Measurements from ENCODE around the gene PLEK2. TPM values are rescaled to one million over a fixed set of nuclear protein-coding genes. Genes with fewer than 3 reads are reported as not detected.
A peak's percentile ranks its signal among the peaks of the same experiment; 100 is the strongest.

Gene PLEK2
- total RNA-seq, 1 donor from 2014 or later: 100 TPM

DNA sequence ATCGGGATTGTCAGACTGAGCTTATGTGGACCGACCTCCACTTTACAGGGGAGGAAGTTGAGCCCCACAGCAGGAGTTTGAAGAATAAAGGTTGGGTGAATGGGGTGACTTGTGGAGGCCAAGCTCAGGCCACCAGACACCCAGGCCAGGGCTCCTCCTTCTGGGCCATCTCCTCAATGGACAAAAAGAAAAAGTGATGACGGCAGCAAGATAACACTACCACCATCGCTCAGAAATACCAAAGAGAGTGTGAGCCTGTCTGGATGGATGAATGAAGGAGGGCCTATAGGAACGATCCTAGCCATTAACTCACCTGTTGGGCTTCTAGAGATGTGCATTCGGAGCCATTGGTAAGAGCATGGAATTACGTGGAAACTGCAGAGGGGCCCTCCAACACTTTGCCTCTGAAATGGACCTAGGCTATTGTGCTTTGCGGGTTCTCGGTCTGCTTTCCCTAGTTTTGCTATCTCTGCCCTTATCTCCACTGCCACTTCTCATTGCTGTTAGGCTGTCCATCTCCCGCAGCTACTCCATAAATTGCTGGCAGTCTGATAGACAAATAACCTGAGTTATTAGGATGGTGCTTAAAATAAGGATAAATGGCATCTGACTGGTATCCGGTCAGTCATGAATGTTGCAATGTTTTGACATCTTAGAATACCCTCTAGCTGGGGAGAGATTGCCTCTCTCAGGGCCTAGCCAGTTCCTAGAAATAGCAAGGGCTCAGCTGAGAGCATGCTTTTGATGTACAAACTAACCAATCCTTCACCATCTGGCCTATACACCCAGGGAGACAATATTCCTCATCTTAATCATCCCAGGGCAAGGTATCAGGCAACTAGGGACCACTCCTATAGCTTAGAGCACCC, 9.6 kb upstream of the PLEK2 start:
- TF ChIP-seq, protein P1, sequence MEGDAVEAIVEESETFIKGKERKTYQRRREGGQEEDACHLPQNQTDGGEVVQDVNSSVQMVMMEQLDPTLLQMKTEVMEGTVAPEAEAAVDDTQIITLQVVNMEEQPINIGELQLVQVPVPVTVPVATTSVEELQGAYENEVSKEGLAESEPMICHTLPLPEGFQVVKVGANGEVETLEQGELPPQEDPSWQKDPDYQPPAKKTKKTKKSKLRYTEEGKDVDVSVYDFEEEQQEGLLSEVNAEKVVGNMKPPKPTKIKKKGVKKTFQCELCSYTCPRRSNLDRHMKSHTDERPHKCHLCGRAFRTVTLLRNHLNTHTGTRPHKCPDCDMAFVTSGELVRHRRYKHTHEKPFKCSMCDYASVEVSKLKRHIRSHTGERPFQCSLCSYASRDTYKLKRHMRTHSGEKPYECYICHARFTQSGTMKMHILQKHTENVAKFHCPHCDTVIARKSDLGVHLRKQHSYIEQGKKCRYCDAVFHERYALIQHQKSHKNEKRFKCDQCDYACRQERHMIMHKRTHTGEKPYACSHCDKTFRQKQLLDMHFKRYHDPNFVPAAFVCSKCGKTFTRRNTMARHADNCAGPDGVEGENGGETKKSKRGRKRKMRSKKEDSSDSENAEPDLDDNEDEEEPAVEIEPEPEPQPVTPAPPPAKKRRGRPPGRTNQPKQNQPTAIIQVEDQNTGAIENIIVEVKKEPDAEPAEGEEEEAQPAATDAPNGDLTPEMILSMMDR (IDR thresholded peaks at IDR 0.05; ENCODE audit: insufficient read depth, low read length, poor library complexity, severe bottlenecking): no peak
- Histone ChIP-seq H3K4me3 (ENCODE audit: low read depth, low read length) (no peak overlapping the region), H3K36me3 (ENCODE audit: control insufficient read depth, insufficient read depth, low read length) (no peaks in the 10 kb centered on the region), H3K27me3 (ENCODE audit: control insufficient read depth, insufficient read depth, low read length) (no peaks in the 10 kb centered on the region)
- DNase-seq (ENCODE audit: low read depth): no peak

GRCh38 chr14:67420102-67420739, 8.3 kb upstream of the PLEK2 start:
- H3K27me3 ChIP-seq (ENCODE audit: control insufficient read depth, insufficient read depth, low read length): no peaks in the 10 kb centered on the region
- no peaks in the 10 kb centered on the region for H3K36me3 ChIP-seq (ENCODE audit: control insufficient read depth, insufficient read depth, low read length)
- no peak overlapping the region for H3K4me3 ChIP-seq (ENCODE audit: low read depth, low read length)
- TF ChIP-seq, protein P1 (IDR thresholded peaks at IDR 0.05; ENCODE audit: insufficient read depth, low read length, poor library complexity, severe bottlenecking): peak; percentile 43
- no peak for DNase-seq (ENCODE audit: low read depth)

GRCh38 chr14:67418401-67419191, 6.6 kb upstream of the PLEK2 start:
- H3K27me3 ChIP-seq (ENCODE audit: control insufficient read depth, insufficient read depth, low read length): no peaks in the 10 kb centered on the region
- H3K4me3 ChIP-seq (ENCODE audit: low read depth, low read length): no peak overlapping the region
- no peak for DNase-seq (ENCODE audit: low read depth)
- H3K36me3 ChIP-seq (ENCODE audit: control insufficient read depth, insufficient read depth, low read length): no peaks in the 10 kb centered on the region
- TF ChIP-seq, protein P1 (IDR thresholded peaks at IDR 0.05; ENCODE audit: insufficient read depth, low read length, poor library complexity, severe bottlenecking): no peak

DNA sequence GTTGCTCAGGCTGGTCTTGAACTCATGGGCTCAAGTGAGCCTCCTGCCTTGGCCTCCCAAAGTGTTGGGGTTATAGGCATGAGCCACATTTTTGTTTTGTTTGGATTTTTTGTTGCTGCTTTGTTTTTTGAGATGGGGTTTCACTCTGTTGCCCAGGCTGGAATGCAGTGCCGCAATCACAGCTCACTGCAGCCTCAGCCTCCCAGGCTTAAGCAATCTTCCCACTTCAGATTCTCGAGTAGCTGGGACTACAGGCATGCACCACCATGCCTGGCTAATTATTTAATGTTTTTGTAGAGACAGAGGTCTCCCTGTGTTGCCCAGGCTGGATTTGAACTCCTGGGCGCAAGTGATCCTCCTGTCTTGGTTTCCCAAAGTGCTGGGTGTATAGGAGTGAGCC, 5.7 kb upstream of the PLEK2 start:
- no peak for DNase-seq (ENCODE audit: low read depth)
- TF ChIP-seq, protein P1 (IDR thresholded peaks at IDR 0.05; ENCODE audit: insufficient read depth, low read length, poor library complexity, severe bottlenecking): no peak
- no peak overlapping the region for H3K4me3 ChIP-seq (ENCODE audit: low read depth, low read length)
- H3K27me3 ChIP-seq (ENCODE audit: control insufficient read depth, insufficient read depth, low read length): no peaks in the 10 kb centered on the region
- no peaks in the 10 kb centered on the region for H3K36me3 ChIP-seq (ENCODE audit: control insufficient read depth, insufficient read depth, low read length)

DNA sequence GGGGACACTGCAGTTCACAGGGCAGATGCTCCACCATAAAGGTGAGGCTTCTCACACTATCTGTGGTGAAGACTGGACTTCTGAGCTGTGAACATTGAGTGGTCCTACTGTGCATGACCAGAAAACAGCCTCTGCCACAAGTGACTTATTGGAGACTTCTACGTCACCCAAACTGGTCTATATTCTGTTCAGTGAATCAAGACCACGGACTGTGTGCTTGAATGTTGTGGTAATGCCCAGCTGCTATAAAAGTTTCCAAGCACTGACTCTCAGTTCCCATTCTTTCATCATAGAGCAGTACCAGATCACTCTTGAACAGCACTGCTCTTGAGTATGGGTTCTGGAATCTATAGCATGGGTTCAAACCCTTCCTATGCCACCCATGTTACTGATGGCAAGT, 4.8 kb upstream of the PLEK2 start:
- H3K4me3 ChIP-seq (ENCODE audit: low read depth, low read length): no peak overlapping the region
- TF ChIP-seq, protein P1 (IDR thresholded peaks at IDR 0.05; ENCODE audit: insufficient read depth, low read length, poor library complexity, severe bottlenecking): no peak
- no peak for DNase-seq (ENCODE audit: low read depth)
- no peaks in the 10 kb centered on the region for H3K36me3 ChIP-seq (ENCODE audit: control insufficient read depth, insufficient read depth, low read length)
- H3K27me3 ChIP-seq (ENCODE audit: control insufficient read depth, insufficient read depth, low read length): no peaks in the 10 kb centered on the region

All from kidney epithelial cell (primary cell).